ENCODE data around the gene ODF2L. TPM values are rescaled to one million over a fixed set of nuclear protein-coding genes. Genes with fewer than 3 reads are reported as not detected.

ODF2L gene
- total and polyA plus RNA-seq, 12 donors = 10.2 to 277 (median 39.3) TPM

- H3K4me3 ChIP-seq = no peak overlapping the region
- DNase-seq = peak in 3 of 7 donors; percentile 23 to 61 (median 32)
- no peaks in the 10 kb centered on the region for H3K27me3 ChIP-seq
- no peak for TF ChIP-seq CTCF (IDR thresholded peaks at IDR 0.05)
- no peak for TF ChIP-seq POLR2A (IDR thresholded peaks at IDR 0.05)
- H3K27ac ChIP-seq = no peak overlapping the region
- no peaks in the 10 kb centered on the region for H3K9me3 ChIP-seq (replicated peaks in 1 of 3)
- intact Hi-C loops (cut with DNase I) = no loop called here
- H3K4me1 ChIP-seq (replicated peaks in 1 of 2) = peaks cover 4 to 8% of the 10 kb centered on the region in 2 donors
- no peaks in the 10 kb centered on the region for H3K36me3 ChIP-seq (replicated peaks in 1 of 2)
These were observed 27.4 kb upstream of the ODF2L start for GRCh38 chr1:86423473-86423872.

- Histone ChIP-seq H3K9me3 (replicated peaks in 1 of 3) (no peaks in the 10 kb centered on the region), H3K4me1 (replicated peaks in 1 of 2) (peaks cover 4 to 8% of the 10 kb centered on the region in 2 donors), H3K4me3 (no peak overlapping the region), H3K27me3 (no peaks in the 10 kb centered on the region), H3K27ac (no peak overlapping the region), H3K36me3 (replicated peaks in 1 of 2) (no peaks in the 10 kb centered on the region)
- TF ChIP-seq CTCF (IDR thresholded peaks at IDR 0.05) = no peak
- no peak for TF ChIP-seq POLR2A (IDR thresholded peaks at IDR 0.05)
- WGBS, 4 donors = 61 to 76% (median 74%) methylated on average over 7 of the region's 7 CpGs
- peak in 3 of 7 donors; percentile 24 to 58 (median 28) for DNase-seq
- intact Hi-C loops (cut with DNase I) = no loop called here
These were observed 25.6 kb upstream of the ODF2L start for GRCh38 chr1:86421601-86422280.

- Histone ChIP-seq H3K4me1 (replicated peaks in 1 of 2) (peaks cover 4 to 8% of the 10 kb centered on the region in 2 donors), H3K27me3 (no peaks in the 10 kb centered on the region), H3K27ac (no peak overlapping the region), H3K9me3 (replicated peaks in 1 of 3) (no peaks in the 10 kb centered on the region), H3K4me3 (no peak overlapping the region), H3K36me3 (replicated peaks in 1 of 2) (no peaks in the 10 kb centered on the region)
- TF ChIP-seq CTCF (IDR thresholded peaks at IDR 0.05) = peak in 4 of 6 experiments; percentile 25 to 44 (median 34)
- TF ChIP-seq POLR2A (IDR thresholded peaks at IDR 0.05) = no peak
- WGBS, 4 donors = 57 to 69% (median 60%) methylated on average over 4 of the region's 4 CpGs
- intact Hi-C loops (cut with DNase I) = no loop called here
- peak in 1 of 7 donors; percentile 25 for DNase-seq
These were observed 23.3 kb upstream of the ODF2L start for GRCh38 chr1:86419277-86419903.

GRCh38 chr1:86416343-86416742 is 20.2 kb upstream of the ODF2L start:
- Histone ChIP-seq H3K27me3 (no peaks in the 10 kb centered on the region), H3K4me3 (no peak overlapping the region), H3K4me1 (replicated peaks in 1 of 2) (peaks cover 0 to under 1% of the 10 kb centered on the region in 2 donors), H3K27ac (no peak overlapping the region), H3K9me3 (replicated peaks in 1 of 3) (no peaks in the 10 kb centered on the region), H3K36me3 (replicated peaks in 1 of 2) (no peaks in the 10 kb centered on the region)
- WGBS, 4 donors = 62 to 66% (median 64%) methylated on average over 6 of the region's 6 CpGs
- intact Hi-C loops (cut with DNase I) = no loop called here
- peak in 4 of 7 donors; percentile 23 to 38 (median 30) for DNase-seq
- TF ChIP-seq POLR2A (IDR thresholded peaks at IDR 0.05) = no peak
- no peak for TF ChIP-seq CTCF (IDR thresholded peaks at IDR 0.05)

Measured in adrenal gland (tissue), 12 donors.